DND-41 (cell line): ENCODE results near the gene PET100.
A peak's percentile ranks its signal among the peaks of the same experiment; 100 is the strongest.

Experiments used
- ATAC-seq: fragments of 200-7000 bp; cut with Tn5 transposase; 3 replicates; pipeline ENCODE4 v1.9.1; 2021; ENCODE audit warnings: low read depth; ENCODE audit not compliant: insufficient read depth
- DNase-seq: peaks from one replicate; pipeline ENCODE4 v3.0.0-alpha.2; 2020
- H2AFZ ChIP-seq: 2 replicates; pipeline ENCODE4 v1.6.0; 2012; ENCODE audit warnings: low read depth, low read length
- H3K27ac ChIP-seq: 2 replicates; pipeline ENCODE4 v1.5.1; 2012; ENCODE audit warnings: low read length, inconsistent platforms
- H3K27me3 ChIP-seq: fragments of 200-600 bp; sonication (generic); 2 replicates; pipeline ENCODE4 v1.6.0; 2012; ENCODE audit warnings: low read length, mild to moderate bottlenecking, inconsistent platforms; ENCODE audit not compliant: insufficient read depth, poor library complexity
- H3K36me3 ChIP-seq: 2 replicates; pipeline ENCODE4 v1.5.1; 2012; ENCODE audit warnings: low read length, inconsistent platforms; ENCODE audit not compliant: insufficient read depth
- H3K4me1 ChIP-seq: 2 replicates; pipeline ENCODE4 v1.5.1; 2012; ENCODE audit warnings: mild to moderate bottlenecking, low read length; ENCODE audit not compliant: insufficient read depth
- H3K4me2 ChIP-seq: 2 replicates; pipeline ENCODE4 v1.6.0; 2012; ENCODE audit warnings: mild to moderate bottlenecking, moderate library complexity, low read length, inconsistent platforms; ENCODE audit not compliant: insufficient read depth
- H3K4me3 ChIP-seq, 2 experiments: fragments of 200-600 bp in 1 of 2; shearing (Covaris generic) in 1 of 2; 2 replicates each; pipeline ENCODE4 v1.5.1; 2012 to 2016; ENCODE audit warnings: inconsistent platforms in 2 of 2, low read length in 2 of 2, mild to moderate bottlenecking in 2 of 2, low read depth in 1 of 2, moderate library complexity in 1 of 2
- H3K79me2 ChIP-seq: 2 replicates; pipeline ENCODE4 v1.6.0; 2012; ENCODE audit warnings: low read length, inconsistent platforms; ENCODE audit not compliant: insufficient read depth
- H3K9ac ChIP-seq: 2 replicates; pipeline ENCODE4 v1.6.0; 2012; ENCODE audit warnings: low read depth, mild to moderate bottlenecking, inconsistent platforms, low read length, moderate library complexity
- H3K9me3 ChIP-seq: 2 replicates; pipeline ENCODE4 v1.5.1; 2012; ENCODE audit warnings: low read length, moderate library complexity, mild to moderate bottlenecking, inconsistent platforms; ENCODE audit not compliant: insufficient read depth, severe bottlenecking
- H4K20me1 ChIP-seq: 2 replicates; pipeline ENCODE4 v1.6.0; 2012; ENCODE audit warnings: low read length; ENCODE audit not compliant: insufficient read depth
- CTCF ChIP-seq: IDR thresholded peaks from 2 replicates; pipeline ENCODE4 v1.5.1; 2012; ENCODE audit warnings: borderline replicate concordance, low read length, moderate library complexity, mild to moderate bottlenecking; ENCODE audit not compliant: poor library complexity, severe bottlenecking; ENCODE audit errors: extremely low read depth
- EZH2 ChIP-seq: IDR thresholded peaks from 3 replicates; pipeline ENCODE4 v1.6.1; 2012; ENCODE audit warnings: borderline replicate concordance, low read depth, mild to moderate bottlenecking, moderate library complexity, low read length, inconsistent platforms; ENCODE audit not compliant: severe bottlenecking

PET100 gene

GRCh38 chr19:7665076-7665475 lies 35.5 kb downstream of the PET100 start:
- no peak for ATAC-seq
- no peak overlapping the region for H3K4me2 ChIP-seq
- H3K27ac ChIP-seq, result no peak overlapping the region
- no peaks in the 10 kb centered on the region for H3K9me3 ChIP-seq
- no peak overlapping the region for H3K9ac ChIP-seq
- no peaks in the 10 kb centered on the region for H3K36me3 ChIP-seq
- H3K79me2 ChIP-seq, result no peaks in the 10 kb centered on the region
- H3K4me1 ChIP-seq, result peaks cover 11% of the 10 kb centered on the region
- H3K27me3 ChIP-seq, result no peaks in the 10 kb centered on the region
- TF ChIP-seq EZH2 (no peak), CTCF (no peak)
- no peak overlapping the region for H2AFZ ChIP-seq
- no peaks in the 10 kb centered on the region for H4K20me1 ChIP-seq
- H3K4me3 ChIP-seq, result no peak overlapping the region
- DNase-seq, result no peak

GRCh38 chr19:7668842-7669241 lies 39.2 kb downstream of the PET100 start, which contains the start of gene RETN:
Gene RETN, plus strand, starts transcription at chr19:7669049. Its CDS starts 278 bp downstream, at chr19:7669327.
- no peaks in the 10 kb centered on the region for H3K9me3 ChIP-seq
- H3K4me2 ChIP-seq, result peak within 1 kb of the TSS; percentile 7; the same call in 1 of the 2 replicates
- peaks cover 11% of the 10 kb centered on the region for H3K4me1 ChIP-seq
- DNase-seq, result peak; percentile 80
- H3K4me3 ChIP-seq, result no peak within 1 kb of the TSS
- no peak within 1 kb of the TSS for H3K9ac ChIP-seq
- H4K20me1 ChIP-seq, result no peaks in the 10 kb centered on the region
- H3K27me3 ChIP-seq, result no peaks in the 10 kb centered on the region
- H3K27ac ChIP-seq, result peak within 1 kb of the TSS; percentile 57; the same call in 1 of the 2 replicates
- ATAC-seq, result peak; percentile 92
- TF ChIP-seq CTCF, result no peak
- no peak for TF ChIP-seq EZH2
- no peak within 1 kb of the TSS for H2AFZ ChIP-seq
- H3K79me2 ChIP-seq, result no peaks in the 10 kb centered on the region
- H3K36me3 ChIP-seq, result no peaks in the 10 kb centered on the region

- Histone ChIP-seq H4K20me1 (no peaks in the 10 kb centered on the region), H3K4me2 (no peak overlapping the region), H3K79me2 (no peaks in the 10 kb centered on the region), H3K4me3 (no peak overlapping the region), H3K4me1 (peaks cover 11% of the 10 kb centered on the region), H3K9ac (no peak overlapping the region), H2AFZ (no peak overlapping the region), H3K27ac (no peak overlapping the region), H3K36me3 (no peaks in the 10 kb centered on the region), H3K27me3 (no peaks in the 10 kb centered on the region), H3K9me3 (no peaks in the 10 kb centered on the region)
- no peak for ATAC-seq
- no peak for DNase-seq
- TF ChIP-seq CTCF, result no peak
- no peak for TF ChIP-seq EZH2
These were observed 40.0 kb downstream of the PET100 start for GRCh38 chr19:7669641-7670040.
